ENCODE results near the gene STAT2. TPM values are rescaled to one million over a fixed set of nuclear protein-coding genes. Genes with fewer than 3 reads are reported as not detected.

Gene STAT2
- total and polyA plus RNA-seq, 9 of the 15 experiments (the other 6 are each of a cell fraction or from before 2014, with no cell fraction given): 15.5 to 46.9 (median 40.1) TPM

DNA sequence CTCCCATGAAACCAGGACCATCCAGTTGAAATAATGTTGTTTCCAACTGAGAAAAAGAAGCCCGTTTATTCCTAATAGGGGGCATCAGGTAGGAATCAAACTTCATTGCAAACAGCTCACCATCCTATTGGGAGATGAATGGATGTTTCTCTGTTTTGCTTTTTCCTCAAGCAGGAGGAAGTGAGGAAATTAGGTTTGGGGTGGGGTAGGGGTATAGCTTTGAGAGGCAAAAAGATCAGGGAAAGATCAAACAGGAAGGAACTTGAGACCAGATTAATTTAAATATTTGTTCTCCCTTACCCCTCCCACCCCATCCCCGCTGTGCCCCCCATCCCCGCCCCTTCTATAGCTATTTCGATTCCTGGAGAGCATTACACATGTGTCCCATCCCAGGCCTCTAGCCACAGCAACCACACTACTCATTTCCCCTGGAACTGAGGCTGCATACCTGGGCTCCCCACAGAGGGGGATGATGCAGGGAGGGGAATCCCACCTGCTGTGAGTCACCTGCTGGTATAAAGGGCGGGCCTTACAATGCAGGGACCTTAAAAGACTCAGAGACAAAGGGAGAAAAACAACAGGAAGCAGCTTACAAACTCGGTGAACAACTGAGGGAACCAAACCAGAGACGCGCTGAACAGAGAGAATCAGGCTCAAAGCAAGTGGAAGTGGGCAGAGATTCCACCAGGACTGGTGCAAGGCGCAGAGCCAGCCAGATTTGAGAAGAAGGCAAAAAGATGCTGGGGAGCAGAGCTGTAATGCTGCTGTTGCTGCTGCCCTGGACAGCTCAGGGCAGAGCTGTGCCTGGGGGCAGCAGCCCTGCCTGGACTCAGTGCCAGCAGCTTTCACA is 21.4 kb downstream of the STAT2 start, which contains the start of gene IL23A:
Gene IL23A (plus strand): TSS at position 577 of the 850 bp plus-strand sequence. CDS start 161 bp downstream, at position 738.
- ChIA-PET POLR2A (interaction anchor here (0.6 to 19.0 kb wide), 6 partner anchors 13 to 172 kb away, joined by 3 to 274 read pairs (median 4); partner anchors contain the start of genes APOF, CNPY2, COQ10A and STAT2), CTCF (ENCODE audit: low intra/inter-chr PET ratio) (no interaction called here)
- peaks cover 23% of the 10 kb centered on the region; the same call in 2 of the 3 replicates for H3K36me3 ChIP-seq (ENCODE audit: control insufficient read depth, insufficient read depth, low read length)
- TF ChIP-seq, protein P1, sequence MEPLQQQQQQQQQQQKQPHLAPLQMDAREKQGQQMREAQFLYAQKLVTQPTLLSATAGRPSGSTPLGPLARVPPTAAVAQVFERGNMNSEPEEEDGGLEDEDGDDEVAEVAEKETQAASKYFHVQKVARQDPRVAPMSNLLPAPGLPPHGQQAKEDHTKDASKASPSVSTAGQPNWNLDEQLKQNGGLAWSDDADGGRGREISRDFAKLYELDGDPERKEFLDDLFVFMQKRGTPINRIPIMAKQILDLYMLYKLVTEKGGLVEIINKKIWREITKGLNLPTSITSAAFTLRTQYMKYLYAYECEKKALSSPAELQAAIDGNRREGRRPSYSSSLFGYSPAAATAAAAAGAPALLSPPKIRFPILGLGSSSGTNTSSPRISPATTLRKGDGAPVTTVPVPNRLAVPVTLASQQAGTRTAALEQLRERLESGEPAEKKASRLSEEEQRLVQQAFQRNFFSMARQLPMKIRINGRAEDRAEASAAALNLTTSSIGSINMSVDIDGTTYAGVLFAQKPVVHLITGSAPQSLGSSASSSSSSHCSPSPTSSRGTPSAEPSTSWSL (CRISPR knock-in tag; IDR thresholded peaks at IDR 0.05; ENCODE audit: borderline replicate concordance): no peak
- TF ChIP-seq POLR2G (IDR thresholded peaks at IDR 0.05; ENCODE audit: low read depth, low read length) (peak; percentile 48; the same call in 1 of the 2 replicates), ZNF668 (CRISPR knock-in tag; IDR thresholded peaks at IDR 0.05) (no peak), RBFOX2 (IDR thresholded peaks at IDR 0.05; ENCODE audit: low read depth, low read length) (peak; percentile 49)
- TF ChIP-seq, protein P2, sequence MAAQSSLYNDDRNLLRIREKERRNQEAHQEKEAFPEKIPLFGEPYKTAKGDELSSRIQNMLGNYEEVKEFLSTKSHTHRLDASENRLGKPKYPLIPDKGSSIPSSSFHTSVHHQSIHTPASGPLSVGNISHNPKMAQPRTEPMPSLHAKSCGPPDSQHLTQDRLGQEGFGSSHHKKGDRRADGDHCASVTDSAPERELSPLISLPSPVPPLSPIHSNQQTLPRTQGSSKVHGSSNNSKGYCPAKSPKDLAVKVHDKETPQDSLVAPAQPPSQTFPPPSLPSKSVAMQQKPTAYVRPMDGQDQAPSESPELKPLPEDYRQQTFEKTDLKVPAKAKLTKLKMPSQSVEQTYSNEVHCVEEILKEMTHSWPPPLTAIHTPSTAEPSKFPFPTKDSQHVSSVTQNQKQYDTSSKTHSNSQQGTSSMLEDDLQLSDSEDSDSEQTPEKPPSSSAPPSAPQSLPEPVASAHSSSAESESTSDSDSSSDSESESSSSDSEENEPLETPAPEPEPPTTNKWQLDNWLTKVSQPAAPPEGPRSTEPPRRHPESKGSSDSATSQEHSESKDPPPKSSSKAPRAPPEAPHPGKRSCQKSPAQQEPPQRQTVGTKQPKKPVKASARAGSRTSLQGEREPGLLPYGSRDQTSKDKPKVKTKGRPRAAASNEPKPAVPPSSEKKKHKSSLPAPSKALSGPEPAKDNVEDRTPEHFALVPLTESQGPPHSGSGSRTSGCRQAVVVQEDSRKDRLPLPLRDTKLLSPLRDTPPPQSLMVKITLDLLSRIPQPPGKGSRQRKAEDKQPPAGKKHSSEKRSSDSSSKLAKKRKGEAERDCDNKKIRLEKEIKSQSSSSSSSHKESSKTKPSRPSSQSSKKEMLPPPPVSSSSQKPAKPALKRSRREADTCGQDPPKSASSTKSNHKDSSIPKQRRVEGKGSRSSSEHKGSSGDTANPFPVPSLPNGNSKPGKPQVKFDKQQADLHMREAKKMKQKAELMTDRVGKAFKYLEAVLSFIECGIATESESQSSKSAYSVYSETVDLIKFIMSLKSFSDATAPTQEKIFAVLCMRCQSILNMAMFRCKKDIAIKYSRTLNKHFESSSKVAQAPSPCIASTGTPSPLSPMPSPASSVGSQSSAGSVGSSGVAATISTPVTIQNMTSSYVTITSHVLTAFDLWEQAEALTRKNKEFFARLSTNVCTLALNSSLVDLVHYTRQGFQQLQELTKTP (IDR thresholded peaks at IDR 0.05; ENCODE audit: low read depth in 1 of 2, partially characterized antibody in 2 of 2): no peak
- peaks cover 17 to 44% of the 10 kb centered on the region in 2 experiments for H3K4me1 ChIP-seq (replicated peaks in 1 of 2; ENCODE audit: control insufficient read depth in 2 of 2, insufficient read depth in 2 of 2, low read length in 2 of 2)
- DNase-seq (ENCODE audit: extremely low read depth in 1 of 4, low spot score in 3 of 4): no peak
- 85% methylated on average over 8 of the region's 9 CpGs for WGBS (ENCODE audit: insufficient coverage, low coverage, missing lambda C conversion rate)
- H3K27ac ChIP-seq (ENCODE audit: extremely low read depth, low read depth, low read length): peak within 1 kb of the TSS; percentile 84
- no peak for FAIRE-seq
- no peak for ATAC-seq
- H2AFZ ChIP-seq (ENCODE audit: low read depth, low read length): peak within 1 kb of the TSS; percentile 19; the same call in 1 of the 2 replicates
- H3K4me3 ChIP-seq: no peak within 1 kb of the TSS
- H3K27me3 ChIP-seq (ENCODE audit: control insufficient read depth in 2 of 2, insufficient read depth in 2 of 2, low read length in 2 of 2): no peaks in the 10 kb centered on the region
- no peaks in the 10 kb centered on the region for H4K20me1 ChIP-seq (replicated peaks; ENCODE audit: control insufficient read depth, insufficient read depth, low read length)
- H3K9ac ChIP-seq (ENCODE audit: insufficient read depth in 1 of 2, low read depth in 2 of 2, low read length in 2 of 2): peak within 1 kb of the TSS; percentile 69 to 80
- in situ Hi-C loops (cut with MboI): no loop called here
- BruUV-seq (replicated peaks): TSS peak; percentile 8
- H3K9me3 ChIP-seq (replicated peaks; ENCODE audit: control insufficient read depth, insufficient read depth, low read depth, low read length): no peaks in the 10 kb centered on the region
- H3K79me2 ChIP-seq (ENCODE audit: control insufficient read depth, insufficient read depth, low read length): peaks cover 13% of the 10 kb centered on the region
- peaks cover 3% of the 10 kb centered on the region for H3K9me1 ChIP-seq (ENCODE audit: control insufficient read depth, insufficient read depth, low read length)
- H3K4me2 ChIP-seq (ENCODE audit: insufficient read depth, low read length): peak within 1 kb of the TSS; percentile 57
- intact Hi-C loops (cut with micrococcal nuclease): no loop called here

Measured in K562 (cell line).